Measurements from ENCODE around the gene RB1.

DNA sequence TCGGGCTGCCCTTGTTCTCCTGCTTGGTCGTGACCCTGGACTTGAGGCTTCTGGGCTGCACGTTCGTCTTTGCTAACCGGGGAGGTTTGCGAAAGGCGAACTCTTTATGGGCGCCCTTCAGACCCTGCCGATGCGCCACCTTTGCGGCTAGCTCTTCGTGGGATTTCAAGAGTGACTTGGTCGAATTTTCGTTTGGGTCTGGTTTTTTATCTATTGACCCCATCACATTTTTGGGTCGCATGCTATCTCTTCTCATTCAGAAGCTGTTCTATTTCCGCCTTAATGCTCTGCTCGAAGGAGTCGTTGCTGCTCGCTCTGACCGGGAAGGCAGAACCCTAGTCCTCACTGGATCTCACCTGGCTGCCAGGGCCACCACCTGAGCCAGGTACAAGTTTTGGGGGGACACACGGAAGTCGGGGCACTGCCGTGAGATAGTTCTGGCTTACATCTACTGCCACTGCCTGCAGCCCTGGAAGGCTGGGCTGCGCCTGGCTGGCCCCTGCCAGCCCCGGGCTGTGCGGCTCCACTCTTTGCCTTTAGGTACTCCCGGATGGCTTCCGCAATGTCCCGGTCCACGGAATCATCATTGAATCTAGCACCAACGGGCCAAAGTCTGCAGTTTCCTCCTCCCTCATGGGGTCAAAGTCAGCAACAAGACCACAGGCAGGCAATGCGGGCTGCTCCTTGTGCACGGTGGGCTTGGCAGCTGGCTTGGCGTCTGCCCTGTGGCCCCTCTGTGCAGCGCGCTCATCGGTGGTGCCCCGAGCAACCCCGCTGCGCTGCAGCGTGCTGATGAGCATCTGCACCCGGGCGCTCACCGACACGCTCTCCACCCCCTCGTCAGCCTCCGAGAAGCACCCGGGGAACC, 16.2 kb downstream of the RB1 start:
- TF ChIP-seq EZH2phosphoT487 (IDR thresholded peaks at IDR 0.05; ENCODE audit: insufficient read depth, low read depth) (no peak), EZH2 (IDR thresholded peaks at IDR 0.05; ENCODE audit: insufficient read depth, poor library complexity, severe bottlenecking) (no peak)
